H1 (cell line): ENCODE results near the gene MYO1D. TPM values are rescaled to one million over a fixed set of nuclear protein-coding genes. Genes with fewer than 3 reads are reported as not detected.

Experiments
- CTCF ChIA-PET: fragments of 300-600 bp; sonication (Branson Sonifier 250); formaldehyde crosslinking; loops from one replicate; lab custom pipeline; 2021; ENCODE audit not compliant: partially characterized antibody; lab: Charles Lee
- POLR2A ChIA-PET: fragments of 300-600 bp; sonication (Branson Sonifier 250); formaldehyde crosslinking; loops from one replicate; lab custom pipeline; 2021; ENCODE audit warnings: inconsistent platforms; ENCODE audit not compliant: partially characterized antibody; lab: Charles Lee
- DNase-seq, 2 experiments: peaks; one replicate each; pipeline versions ENCODE4 v3.0.0 to v3.0.0-alpha.2; 2010 to 2022; ENCODE audit warnings: low spot score in 2 of 2, low read depth in 1 of 2, mixed read lengths in 1 of 2
- FAIRE-seq: peaks from 2 replicates; lab custom pipeline; 2011; peaks lifted over from hg19 to GRCh38; lab: Jason Lieb, UNC
- H2AFZ ChIP-seq: 2 replicates; pipeline ENCODE4 v1.8.1; 2012; ENCODE audit warnings: low read length, inconsistent platforms
- H2AK5ac ChIP-seq: 2 replicates; pipeline ENCODE4 v1.6.1; 2013; ENCODE audit warnings: low read depth, low read length
- H2BK120ac ChIP-seq: replicated peaks from 2 replicates; pipeline ENCODE3; 2013; ENCODE audit warnings: low read depth, low read length, inconsistent platforms
- H2BK12ac ChIP-seq: 2 replicates; pipeline ENCODE4 v1.6.1; 2013; ENCODE audit warnings: low read depth, low read length
- H2BK15ac ChIP-seq: 2 replicates; pipeline ENCODE4 v1.6.1; 2013; ENCODE audit warnings: low read length
- H2BK20ac ChIP-seq: 2 replicates; pipeline ENCODE4 v1.6.1; 2013; ENCODE audit warnings: low read length
- H2BK5ac ChIP-seq: 2 replicates; pipeline ENCODE4 v1.6.1; 2013; ENCODE audit warnings: low read depth, low read length
- H3K14ac ChIP-seq: 2 replicates; pipeline ENCODE4 v1.6.1; 2013; ENCODE audit warnings: inconsistent platforms; ENCODE audit not compliant: insufficient read length
- H3K18ac ChIP-seq: 2 replicates; pipeline ENCODE4 v1.6.1; 2013; ENCODE audit warnings: low read length; ENCODE audit errors: extremely low read depth
- H3K23ac ChIP-seq: 2 replicates; pipeline ENCODE4 v1.6.1; 2013; ENCODE audit warnings: inconsistent platforms; ENCODE audit not compliant: insufficient read length
- H3K23me2 ChIP-seq: 2 replicates; pipeline ENCODE4 v1.6.1; 2013; ENCODE audit warnings: low read depth, low read length
- H3K27ac ChIP-seq: 2 replicates; pipeline ENCODE4 v1.6.1; 2011; ENCODE audit warnings: low read depth, low read length, inconsistent platforms
- H3K27me3 ChIP-seq, 4 experiments: replicated peaks in 1 of 4; 1 replicate in 1 of 4; 2 replicates in 3 of 4; pipeline versions ENCODE4 v1.6.1 to v1.8.1; 2011 to 2013; ENCODE audit warnings: low read length in 3 of 4, mild to moderate bottlenecking in 3 of 4, inconsistent platforms in 2 of 4, mixed read lengths in 2 of 4, moderate library complexity in 1 of 4; ENCODE audit not compliant: control insufficient read depth in 3 of 4, insufficient read depth in 3 of 4; ENCODE audit errors: extremely low read depth in 1 of 4
- H3K36me3 ChIP-seq, 4 experiments: 2 replicates each; pipeline versions ENCODE4 v1.6.1 to v1.8.1; 2011 to 2013; ENCODE audit warnings: mild to moderate bottlenecking in 4 of 4, low read length in 3 of 4, moderate library complexity in 2 of 4, control low read depth in 1 of 4, inconsistent platforms in 1 of 4; ENCODE audit not compliant: insufficient read depth in 4 of 4, control insufficient read depth in 2 of 4
- H3K4ac ChIP-seq: replicated peaks from 2 replicates; pipeline ENCODE3; 2013; ENCODE audit warnings: low read length, low read depth, mixed read lengths, inconsistent platforms; ENCODE audit not compliant: insufficient read length
- H3K4me1 ChIP-seq, 4 experiments: replicated peaks in 1 of 4; 1 replicate in 1 of 4; 2 replicates in 3 of 4; pipeline versions ENCODE4 v1.6.1 to v1.8.1; 2011 to 2013; ENCODE audit warnings: low read length in 3 of 4, inconsistent platforms in 2 of 4, mixed read lengths in 1 of 4; ENCODE audit not compliant: insufficient read depth in 4 of 4, control insufficient read depth in 3 of 4
- H3K4me2 ChIP-seq, 2 experiments: 2 replicates each; pipeline versions ENCODE4 v1.6.1 to v1.8.1; 2011 to 2013; ENCODE audit warnings: low read depth in 2 of 2, low read length in 2 of 2, control low read depth in 1 of 2, inconsistent platforms in 1 of 2, mild to moderate bottlenecking in 1 of 2; ENCODE audit not compliant: insufficient read depth in 1 of 2
- H3K4me3 ChIP-seq, 4 experiments: fragments of 200-600, 300-600 bp in 1 of 4; sonication (generic), shearing (Covaris generic), sonication (Bioruptor Twin) in 1 of 4; 2 replicates each; pipeline versions ENCODE4 v1.5.1 to v1.8.1; 2011 to 2016; ENCODE audit warnings: low read length in 4 of 4, low read depth in 3 of 4, control low read depth in 2 of 4, inconsistent platforms in 2 of 4, mild to moderate bottlenecking in 2 of 4, mixed read lengths in 1 of 4, moderate library complexity in 1 of 4; ENCODE audit not compliant: insufficient read depth in 2 of 4; ENCODE audit errors: extremely low read depth in 1 of 4
- H3K56ac ChIP-seq: replicated peaks from 2 replicates; pipeline ENCODE3; 2013; ENCODE audit warnings: low read depth, mild to moderate bottlenecking, mixed read lengths, low read length, inconsistent platforms; ENCODE audit not compliant: insufficient read length
- H3K79me1 ChIP-seq: 2 replicates; pipeline ENCODE4 v1.6.1; 2013; ENCODE audit warnings: low read depth, low read length, control low read depth
- H3K79me2 ChIP-seq, 2 experiments: 2 replicates each; pipeline versions ENCODE4 v1.6.1 to v1.8.1; 2012 to 2013; ENCODE audit warnings: low read length in 2 of 2, mild to moderate bottlenecking in 2 of 2, inconsistent platforms in 1 of 2; ENCODE audit not compliant: insufficient read depth in 2 of 2, control insufficient read depth in 1 of 2
- H3K9ac ChIP-seq, 4 experiments: replicated peaks in 1 of 4; 1 replicate in 1 of 4; 2 replicates in 3 of 4; pipeline versions ENCODE4 v1.6.1 to v1.8.1; 2011 to 2013; ENCODE audit warnings: low read depth in 3 of 4, low read length in 3 of 4, control low read depth in 2 of 4, mild to moderate bottlenecking in 2 of 4, moderate library complexity in 2 of 4, inconsistent platforms in 1 of 4; ENCODE audit errors: extremely low read depth in 1 of 4
- H3K9me3 ChIP-seq, 2 experiments: 2 replicates each; pipeline versions ENCODE4 v1.6.1 to v1.8.1; 2012 to 2013; ENCODE audit warnings: mild to moderate bottlenecking in 2 of 2, moderate library complexity in 2 of 2, control low read depth in 1 of 2, inconsistent platforms in 1 of 2, low read depth in 1 of 2, low read length in 1 of 2, mixed read lengths in 1 of 2; ENCODE audit not compliant: insufficient read depth in 2 of 2
- H4K20me1 ChIP-seq, 2 experiments: replicated peaks in 1 of 2; 2 replicates each; pipeline versions ENCODE3 to v1.8.1; 2011 to 2013; ENCODE audit warnings: inconsistent platforms in 2 of 2, low read length in 2 of 2, mild to moderate bottlenecking in 1 of 2; ENCODE audit not compliant: insufficient read depth in 2 of 2, control insufficient read depth in 1 of 2
- H4K5ac ChIP-seq: 2 replicates; pipeline ENCODE4 v1.6.1; 2013; ENCODE audit warnings: low read length, low read depth, mixed read lengths, inconsistent platforms; ENCODE audit not compliant: insufficient read length
- H4K8ac ChIP-seq: 2 replicates; pipeline ENCODE4 v1.8.0; 2013; ENCODE audit warnings: mild to moderate bottlenecking, moderate library complexity, low read length, inconsistent platforms; ENCODE audit not compliant: insufficient read depth; ENCODE audit errors: extremely low read depth
- H4K91ac ChIP-seq: replicated peaks from 2 replicates; pipeline ENCODE3; 2013; ENCODE audit warnings: low read length, mixed read lengths, inconsistent platforms; ENCODE audit not compliant: insufficient read length
- CEBPB ChIP-seq: IDR thresholded peaks from 2 replicates; pipeline ENCODE4 v1.6.1; 2012; ENCODE audit warnings: low read depth, low read length
- EGR1 ChIP-seq: IDR thresholded peaks from 2 replicates; pipeline ENCODE4 v1.6.1; 2011; ENCODE audit warnings: low read depth, low read length, borderline replicate concordance
- PHF8 ChIP-seq: fragments of 200-600 bp; sonication (generic); conservative IDR thresholded peaks from 2 replicates; pipeline ENCODE4 v1.7.1; 2012; ENCODE audit warnings: low read depth, mild to moderate bottlenecking, inconsistent platforms, low read length, moderate library complexity
- POLR2A ChIP-seq, 2 experiments: IDR thresholded peaks; 1 replicate in 1 of 2; 2 replicates in 1 of 2; pipeline ENCODE4 v1.6.1; 2011; ENCODE audit warnings: low read depth in 2 of 2, low read length in 2 of 2, mild to moderate bottlenecking in 2 of 2; ENCODE audit errors: control extremely low read depth in 1 of 2
- RBBP5 ChIP-seq: IDR thresholded peaks from 2 replicates; pipeline ENCODE4 v1.7.1; 2012; ENCODE audit warnings: low read depth, mild to moderate bottlenecking, inconsistent platforms, low read length, moderate library complexity, borderline replicate concordance
- SIN3A ChIP-seq, 2 experiments: IDR thresholded peaks in 1 of 2; conservative IDR thresholded peaks in 1 of 2; 2 replicates each; pipeline ENCODE4 v1.6.1; 2011 to 2012; ENCODE audit warnings: low read length in 2 of 2, improper control_type of control experiment in 1 of 2, low read depth in 1 of 2, mild to moderate bottlenecking in 1 of 2
- SP1 ChIP-seq: IDR thresholded peaks from 2 replicates; pipeline ENCODE4 v1.6.1; 2011; ENCODE audit warnings: low read depth, low read length
- SRF ChIP-seq: IDR thresholded peaks from 2 replicates; pipeline ENCODE4 v1.6.1; 2011; ENCODE audit warnings: mild to moderate bottlenecking, low read depth, low read length, moderate library complexity
- SUZ12 ChIP-seq: fragments of 200-600 bp; sonication (generic); IDR thresholded peaks from 2 replicates; pipeline ENCODE4 v1.6.1; 2012; ENCODE audit warnings: mild to moderate bottlenecking, inconsistent platforms, low read length, moderate library complexity, mixed read lengths
- WGBS, 2 experiments: shearing (Covaris generic) in 1 of 2; methylation state at CpG; one replicate each; pipeline versions ENCODE4 v1.1.6 to v1.1.7; 2013 to 2015; ENCODE audit warnings: low lambda C conversion rate in 2 of 2, mixed read lengths in 2 of 2, inconsistent platforms in 1 of 2, low coverage in 1 of 2, missing lambda C conversion rate in 1 of 2; ENCODE audit not compliant: insufficient replicate concordance in 2 of 2, insufficient coverage in 1 of 2, insufficient read length in 1 of 2; ENCODE audit errors: extremely low coverage in 1 of 2, missing lambda C conversion rate in 1 of 2; 5-methylcytosine and 5-hydroxymethylcytosine counted together
- polyA plus RNA-seq, 7 experiments: library from polyadenylated mRNA; depleted of rRNA in 3 of 7; stranded (reverse) in 5 of 7; unstranded in 2 of 7; fragments of >200 nt in 5 of 7; fragments of 200-250 nt in 2 of 7; gene quantifications; 1 replicate in 5 of 7; 2 replicates in 1 of 7; 4 replicates in 1 of 7; pipeline versions ENCODE4 v1.2.1 to v1.2.3, GENCODE V29; 2011 to 2013; ENCODE audit warnings: missing spikeins in 2 of 7, mixed read lengths in 2 of 7
- total RNA-seq: library from RNA; stranded (reverse); fragmentation: NEBNext Ultra II Directional; extraction: Animal tissue kit (Norgen Biotek cat#: 25700); gene quantifications from 2 replicates; pipeline ENCODE4 v1.2.1, GENCODE V29; 2021
- TF ChIP-seq, protein P1 (sequence below): IDR thresholded peaks from 2 replicates; pipeline ENCODE4 v1.6.1; 2011; ENCODE audit warnings: low read length, improper control_type of control experiment

MYO1D gene
- total and polyA plus RNA-seq, 2 of the 8 experiments (the other 6 are each of a cell fraction or from before 2014, with no cell fraction given) = 6.5 to 25.4 TPM

- Histone ChIP-seq H3K18ac (peak overlapping the region; percentile 85; the same call in 1 of the 2 replicates), H3K23me2 (peaks cover 8% of the 10 kb centered on the region), H3K4me1 (peaks cover 10 to 43% (median 22%) of the 10 kb centered on the region in 4 experiments), H3K4me2 (peak overlapping the region; percentile 50 to 69), H3K36me3 (peaks cover 5 to 18% (median 7%) of the 10 kb centered on the region in 4 experiments; a peak in 7 of 8 replicates), H3K79me2 (peaks cover 0 to 27% of the 10 kb centered on the region in 2 experiments; a peak in 2 of 4 replicates), H3K23ac (no peak overlapping the region), H3K9me3 (no peaks in the 10 kb centered on the region), H4K5ac (peak overlapping the region; percentile 61), H2AFZ (no peak overlapping the region), H2BK120ac (no peak overlapping the region), H4K91ac (peak overlapping the region; percentile 76), H2BK15ac (no peak overlapping the region), H2BK5ac (peak overlapping the region; percentile 15; the same call in 1 of the 2 replicates), H4K8ac (0 out of 2 replicates have a peak overlapping the region, but pooled peaks have one; percentile 57), H2BK20ac (no peak overlapping the region), H4K20me1 (peaks cover 3 to 14% of the 10 kb centered on the region in 2 experiments), H3K4me3 (peak overlapping the region; percentile 28 to 69 (median 41)), H3K4ac (peak overlapping the region; percentile 13), H3K27me3 (no peaks in the 10 kb centered on the region; a peak in 2 of 7 replicates), H2AK5ac (no peak overlapping the region), H3K79me1 (peaks cover 12% of the 10 kb centered on the region), H2BK12ac (no peak overlapping the region), H3K56ac (no peak overlapping the region), H3K14ac (no peak overlapping the region), H3K27ac (peak overlapping the region; percentile 27; the same call in 1 of the 2 replicates), H3K9ac (peak overlapping the region in 3 of 4 experiments; percentile 60 to 79 (median 70); a peak in 5 of 7 replicates)
- 22% methylated on average over 46 of the region's 72 CpGs; no CpG with 5 or more reads in 1 of the 2 experiments for WGBS, 2 experiments
- DNase-seq (peak in 1 of 2 experiments; percentile 81), FAIRE-seq (no peak)
- ChIA-PET POLR2A (interaction anchor here (0.7 to 5.4 kb wide), 12 partner anchors 10 to 136 kb away, joined by 3 to 35 read pairs (median 5); partner anchors contain the start of gene PSMD11), CTCF (interaction anchor here (1.5 to 9.6 kb wide), 4 partner anchors 10 to 263 kb away, joined by 3 to 71 read pairs (median 6); no protein-coding TSS in a partner anchor)
- TF ChIP-seq POLR2A (IDR thresholded peaks at IDR 0.05; ENCODE audit: control extremely low read depth in 1 of 2, low read depth in 2 of 2, low read length in 2 of 2) = peak in 1 of 2 experiments; percentile 64; a peak in 2 of 3 replicates
- peak; percentile 19; the same call in 1 of the 2 replicates for TF ChIP-seq RBBP5
- TF ChIP-seq CEBPB = no peak
- TF ChIP-seq SP1 = 0 out of 2 replicates have a peak, but pooled peaks have one; percentile 14
- TF ChIP-seq, protein P1, sequence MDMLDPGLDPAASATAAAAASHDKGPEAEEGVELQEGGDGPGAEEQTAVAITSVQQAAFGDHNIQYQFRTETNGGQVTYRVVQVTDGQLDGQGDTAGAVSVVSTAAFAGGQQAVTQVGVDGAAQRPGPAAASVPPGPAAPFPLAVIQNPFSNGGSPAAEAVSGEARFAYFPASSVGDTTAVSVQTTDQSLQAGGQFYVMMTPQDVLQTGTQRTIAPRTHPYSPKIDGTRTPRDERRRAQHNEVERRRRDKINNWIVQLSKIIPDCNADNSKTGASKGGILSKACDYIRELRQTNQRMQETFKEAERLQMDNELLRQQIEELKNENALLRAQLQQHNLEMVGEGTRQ = peak; percentile 57
- TF ChIP-seq SRF = no peak
- no peak; a peak in 1 of 4 replicates for TF ChIP-seq SIN3A (conservative IDR thresholded peaks at IDR 0.05 in 1 of 2, IDR thresholded peaks at IDR 0.05 in 1 of 2; ENCODE audit: low read depth in 1 of 2, low read length in 2 of 2)
- TF ChIP-seq SUZ12 = no peak
- TF ChIP-seq PHF8 = peak; percentile 16; the same call in 1 of the 2 replicates
- TF ChIP-seq EGR1 = no peak
These were observed 390.7 kb downstream of the MYO1D start for GRCh38 chr17:32486111-32486700.
